Measurements from ENCODE around the gene TOM1L2.

TOM1L2 gene

DNA sequence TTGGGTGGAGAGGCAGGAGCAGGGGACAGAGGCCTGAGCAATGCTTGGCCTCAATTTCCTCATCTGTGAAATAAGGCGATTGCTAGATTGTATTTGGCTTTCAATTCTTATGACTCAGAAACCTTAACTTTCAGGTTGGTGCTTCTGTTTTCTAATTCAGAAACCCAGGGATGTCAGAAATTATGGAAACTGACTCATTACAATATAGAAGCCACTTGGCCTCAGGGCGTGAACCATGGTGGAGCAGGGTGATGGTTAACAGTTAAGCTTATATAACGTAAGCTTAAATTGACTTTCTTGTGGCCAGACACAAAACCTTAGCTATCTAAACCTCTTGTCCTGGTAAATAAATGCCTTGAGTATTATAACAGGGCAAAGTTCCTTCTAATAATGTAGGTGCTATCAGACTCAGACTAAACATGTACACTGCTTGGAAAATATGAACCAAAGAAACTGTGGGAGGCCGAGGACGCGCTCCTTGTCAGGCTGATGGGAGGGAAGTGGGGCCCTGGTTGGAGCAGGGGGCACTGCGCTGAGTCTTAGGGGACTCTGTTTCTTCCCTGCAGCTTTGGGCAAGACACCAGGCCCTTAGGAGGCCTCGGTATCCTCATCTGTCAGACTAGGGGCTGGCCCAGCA is 118.3 kb downstream of the TOM1L2 start:
- Histone ChIP-seq H3K27me3 (ENCODE audit: insufficient read depth, low read length) (no peaks in the 10 kb centered on the region), H3K27ac (ENCODE audit: low read depth, low read length) (no peak overlapping the region), H3K4me1 (ENCODE audit: insufficient read depth, low read length) (peaks cover 14% of the 10 kb centered on the region; the same call in 1 of the 2 replicates), H3K9ac (ENCODE audit: low read depth, low read length) (no peak overlapping the region), H3K36me3 (ENCODE audit: insufficient read depth, low read length) (no peaks in the 10 kb centered on the region), H3K9me3 (ENCODE audit: insufficient read depth, low read depth, low read length) (no peaks in the 10 kb centered on the region), H3K4me3 (ENCODE audit: low read length) (no peak overlapping the region)
- 95% methylated on average over 7 of the region's 8 CpGs for WGBS

GRCh38 chr17:17852930-17853329 is 119.3 kb downstream of the TOM1L2 start:
- no peaks in the 10 kb centered on the region for H3K9me3 ChIP-seq (ENCODE audit: insufficient read depth, low read depth, low read length)
- peaks cover 14% of the 10 kb centered on the region; the same call in 1 of the 2 replicates for H3K4me1 ChIP-seq (ENCODE audit: insufficient read depth, low read length)
- no peak overlapping the region for H3K27ac ChIP-seq (ENCODE audit: low read depth, low read length)
- whole genome bisulfite sequencing = 95% methylated on average over 3 of the region's 3 CpGs
- no peak overlapping the region for H3K9ac ChIP-seq (ENCODE audit: low read depth, low read length)
- H3K4me3 ChIP-seq (ENCODE audit: low read length) = no peak overlapping the region
- H3K36me3 ChIP-seq (ENCODE audit: insufficient read depth, low read length) = no peaks in the 10 kb centered on the region
- no peaks in the 10 kb centered on the region for H3K27me3 ChIP-seq (ENCODE audit: insufficient read depth, low read length)

- Histone ChIP-seq H3K9ac (ENCODE audit: low read depth, low read length) (no peak overlapping the region), H3K4me1 (ENCODE audit: insufficient read depth, low read length) (peaks cover 14% of the 10 kb centered on the region; the same call in 1 of the 2 replicates), H3K9me3 (ENCODE audit: insufficient read depth, low read depth, low read length) (no peaks in the 10 kb centered on the region), H3K27me3 (ENCODE audit: insufficient read depth, low read length) (no peaks in the 10 kb centered on the region), H3K36me3 (ENCODE audit: insufficient read depth, low read length) (no peaks in the 10 kb centered on the region), H3K4me3 (ENCODE audit: low read length) (no peak overlapping the region), H3K27ac (ENCODE audit: low read depth, low read length) (no peak overlapping the region)
- 81% methylated on average over 20 of the region's 21 CpGs for WGBS
Measured at GRCh38 chr17:17851103-17852002, 120.8 kb downstream of the TOM1L2 start.

GRCh38 chr17:17849845-17850373 is 122.3 kb downstream of the TOM1L2 start:
- no peaks in the 10 kb centered on the region for H3K9me3 ChIP-seq (ENCODE audit: insufficient read depth, low read depth, low read length)
- no peaks in the 10 kb centered on the region for H3K36me3 ChIP-seq (ENCODE audit: insufficient read depth, low read length)
- H3K27ac ChIP-seq (ENCODE audit: low read depth, low read length) = no peak overlapping the region
- H3K4me3 ChIP-seq (ENCODE audit: low read length) = no peak overlapping the region
- no peaks in the 10 kb centered on the region for H3K27me3 ChIP-seq (ENCODE audit: insufficient read depth, low read length)
- 57% methylated on average over 2 of the region's 2 CpGs for WGBS
- H3K9ac ChIP-seq (ENCODE audit: low read depth, low read length) = no peak overlapping the region
- H3K4me1 ChIP-seq (ENCODE audit: insufficient read depth, low read length) = peaks cover 17% of the 10 kb centered on the region; the same call in 1 of the 2 replicates

GRCh38 chr17:17849147-17849820 is 122.9 kb downstream of the TOM1L2 start:
- no peaks in the 10 kb centered on the region for H3K9me3 ChIP-seq (ENCODE audit: insufficient read depth, low read depth, low read length)
- H3K9ac ChIP-seq (ENCODE audit: low read depth, low read length) = no peak overlapping the region
- H3K4me1 ChIP-seq (ENCODE audit: insufficient read depth, low read length) = peaks cover 17% of the 10 kb centered on the region; the same call in 1 of the 2 replicates
- WGBS = 78% methylated on average over 5 of the region's 5 CpGs
- H3K27ac ChIP-seq (ENCODE audit: low read depth, low read length) = no peak overlapping the region
- H3K4me3 ChIP-seq (ENCODE audit: low read length) = no peak overlapping the region
- no peaks in the 10 kb centered on the region for H3K27me3 ChIP-seq (ENCODE audit: insufficient read depth, low read length)
- H3K36me3 ChIP-seq (ENCODE audit: insufficient read depth, low read length) = no peaks in the 10 kb centered on the region

DNA sequence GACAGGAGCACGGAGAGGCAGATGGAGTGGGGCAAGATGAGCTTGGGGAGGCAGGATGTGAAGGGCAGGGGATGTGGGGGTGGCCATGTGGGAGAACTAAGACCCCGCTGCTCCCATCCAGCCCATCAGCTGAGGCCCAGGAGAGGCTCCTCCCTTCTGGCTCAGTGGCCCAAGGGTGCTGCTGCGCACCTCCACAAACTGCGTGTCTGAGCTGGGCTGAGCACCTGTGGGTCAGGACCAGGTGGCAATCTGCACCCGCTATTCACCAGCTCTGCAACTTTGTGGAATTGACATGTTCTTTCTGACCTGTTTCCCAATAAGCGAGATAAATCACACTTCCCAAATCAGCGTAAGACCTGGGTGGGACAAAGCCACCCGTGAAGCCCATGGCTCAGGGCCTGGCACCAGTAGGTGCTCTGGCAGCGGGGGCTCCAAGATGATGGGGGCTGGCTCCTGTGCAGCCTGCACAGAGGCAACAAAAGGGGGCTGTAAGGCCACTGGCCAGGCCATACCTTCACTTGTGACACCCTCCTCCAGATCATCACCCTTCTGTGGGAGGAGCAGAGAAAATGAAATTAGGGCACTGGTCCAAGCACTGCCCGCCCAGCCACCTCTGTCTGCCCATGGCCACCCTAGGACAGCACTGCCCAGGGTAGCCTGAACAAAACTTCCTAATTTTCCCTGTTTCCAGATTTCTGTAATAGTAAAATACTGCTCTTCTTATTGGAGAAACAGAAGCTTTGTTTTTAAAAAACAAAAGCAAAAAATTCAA is 123.7 kb downstream of the TOM1L2 start:
- Histone ChIP-seq H3K36me3 (ENCODE audit: insufficient read depth, low read length) (no peaks in the 10 kb centered on the region), H3K4me1 (ENCODE audit: insufficient read depth, low read length) (peaks cover 17% of the 10 kb centered on the region; the same call in 1 of the 2 replicates), H3K27me3 (ENCODE audit: insufficient read depth, low read length) (no peaks in the 10 kb centered on the region), H3K4me3 (ENCODE audit: low read length) (no peak overlapping the region), H3K9me3 (ENCODE audit: insufficient read depth, low read depth, low read length) (no peaks in the 10 kb centered on the region), H3K27ac (ENCODE audit: low read depth, low read length) (no peak overlapping the region), H3K9ac (ENCODE audit: low read depth, low read length) (no peak overlapping the region)
- WGBS = 94% methylated on average over 10 of the region's 10 CpGs

- WGBS = 71% methylated on average over 3 of the region's 5 CpGs
- no peaks in the 10 kb centered on the region for H3K9me3 ChIP-seq (ENCODE audit: insufficient read depth, low read depth, low read length)
- H3K36me3 ChIP-seq (ENCODE audit: insufficient read depth, low read length) = no peaks in the 10 kb centered on the region
- no peak overlapping the region for H3K4me3 ChIP-seq (ENCODE audit: low read length)
- no peak overlapping the region for H3K9ac ChIP-seq (ENCODE audit: low read depth, low read length)
- no peaks in the 10 kb centered on the region for H3K27me3 ChIP-seq (ENCODE audit: insufficient read depth, low read length)
- no peak overlapping the region for H3K27ac ChIP-seq (ENCODE audit: low read depth, low read length)
- H3K4me1 ChIP-seq (ENCODE audit: insufficient read depth, low read length) = peaks cover 17% of the 10 kb centered on the region; the same call in 1 of the 2 replicates
Measured at GRCh38 chr17:17847726-17848125, 124.5 kb downstream of the TOM1L2 start.

- WGBS = 87% methylated on average over 17 of the region's 17 CpGs
Measured at GRCh38 chr17:17847118-17847689, 125.0 kb downstream of the TOM1L2 start.

GRCh38 chr17:17846645-17847044 is 125.6 kb downstream of the TOM1L2 start:
- Histone ChIP-seq H3K4me1 (ENCODE audit: insufficient read depth, low read length) (peaks cover 15% of the 10 kb centered on the region; the same call in 1 of the 2 replicates), H3K27me3 (ENCODE audit: insufficient read depth, low read length) (no peaks in the 10 kb centered on the region), H3K9ac (ENCODE audit: low read depth, low read length) (no peak overlapping the region), H3K9me3 (ENCODE audit: insufficient read depth, low read depth, low read length) (no peaks in the 10 kb centered on the region), H3K4me3 (ENCODE audit: low read length) (no peak overlapping the region), H3K36me3 (ENCODE audit: insufficient read depth, low read length) (no peaks in the 10 kb centered on the region), H3K27ac (ENCODE audit: low read depth, low read length) (no peak overlapping the region)
- 95% methylated on average over 8 of the region's 8 CpGs for WGBS

More at GRCh38 chr17:17847118-17847689, 125.0 kb downstream of the TOM1L2 start:
- Histone ChIP-seq H3K9me3 (ENCODE audit: insufficient read depth, low read depth, low read length) (no peaks in the 10 kb centered on the region), H3K9ac (ENCODE audit: low read depth, low read length) (no peak overlapping the region), H3K27me3 (ENCODE audit: insufficient read depth, low read length) (no peaks in the 10 kb centered on the region), H3K4me3 (ENCODE audit: low read length) (no peak overlapping the region), H3K36me3 (ENCODE audit: insufficient read depth, low read length) (no peaks in the 10 kb centered on the region), H3K4me1 (ENCODE audit: insufficient read depth, low read length) (peaks cover 17% of the 10 kb centered on the region; the same call in 1 of the 2 replicates), H3K27ac (ENCODE audit: low read depth, low read length) (no peak overlapping the region)

- no peak overlapping the region for H3K9ac ChIP-seq (ENCODE audit: low read depth, low read length)
- H3K9me3 ChIP-seq (ENCODE audit: insufficient read depth, low read depth, low read length) = no peaks in the 10 kb centered on the region
- H3K27ac ChIP-seq (ENCODE audit: low read depth, low read length) = no peak overlapping the region
- WGBS = 79% methylated on average over 8 of the region's 8 CpGs
- no peaks in the 10 kb centered on the region for H3K36me3 ChIP-seq (ENCODE audit: insufficient read depth, low read length)
- H3K4me3 ChIP-seq (ENCODE audit: low read length) = no peak overlapping the region
- H3K27me3 ChIP-seq (ENCODE audit: insufficient read depth, low read length) = no peaks in the 10 kb centered on the region
- peaks cover 16% of the 10 kb centered on the region for H3K4me1 ChIP-seq (ENCODE audit: insufficient read depth, low read length)
Measured at GRCh38 chr17:17846003-17846402, 126.2 kb downstream of the TOM1L2 start.
